ENCODE data around the gene CD6.

GRCh38 chr11:61033417-61033816, 61.9 kb downstream of the CD6 start:
- TF ChIP-seq ZNF274 (IDR thresholded peaks at IDR 0.05; ENCODE audit: low read depth, low read length) = no peak
- no peak for TF ChIP-seq SUZ12 (IDR thresholded peaks at IDR 0.05; ENCODE audit: extremely low read depth, insufficient read depth, insufficient read length)
- TF ChIP-seq YY1 (IDR thresholded peaks at IDR 0.05; ENCODE audit: insufficient read depth, insufficient read length) = no peak
